Nephron (organoid): ENCODE data around the gene PLBD1.

Experiments used
- H3K27ac Mint-ChIP-seq, 3 experiments: 2 replicates each; pipeline ENCODE4 v1.8.0; 2020; ENCODE audit warnings: mixed read lengths in 3 of 3, mild to moderate bottlenecking in 2 of 3, moderate library complexity in 1 of 3
- H3K27me3 Mint-ChIP-seq: 2 replicates; pipeline ENCODE4 v1.8.0; 2021; ENCODE audit warnings: low read depth, mild to moderate bottlenecking, moderate library complexity, mixed read lengths
- H3K36me3 Mint-ChIP-seq: 2 replicates; pipeline ENCODE4 v1.8.0; 2020; ENCODE audit warnings: low read depth, mixed read lengths
- H3K4me1 Mint-ChIP-seq: 2 replicates; pipeline ENCODE4 v1.8.0; 2020; ENCODE audit warnings: mixed read lengths
- H3K4me3 Mint-ChIP-seq, 3 experiments: 2 replicates each; pipeline ENCODE4 v1.8.0; 2020; ENCODE audit warnings: mild to moderate bottlenecking in 3 of 3, mixed read lengths in 3 of 3, moderate library complexity in 2 of 3
- H3K9me3 Mint-ChIP-seq: 2 replicates; pipeline ENCODE4 v1.8.0; 2020; ENCODE audit warnings: mixed read lengths
- CTCF ChIP-seq, 3 experiments: fragments of 200-600 bp; sonication (generic); IDR thresholded peaks; one replicate each; pipeline ENCODE4 v1.5.0; 2021; ENCODE audit warnings: antibody characterized with exemption in 3 of 3; ENCODE audit not compliant: unreplicated experiment in 3 of 3

The PLBD1 gene

GRCh38 chr12:14454098-14454907 lies 113.4 kb downstream of the PLBD1 start:
- Mint-ChIP-seq H3K36me3 (peaks cover 74% of the 10 kb centered on the region), H3K4me1 (no peaks in the 10 kb centered on the region), H3K4me3 (no peak overlapping the region), H3K27me3 (no peaks in the 10 kb centered on the region), H3K27ac (peak overlapping the region in 1 of 3 experiments; percentile 29), H3K9me3 (peaks cover 8% of the 10 kb centered on the region)
- peak in 2 of 3 experiments; percentile 18 to 51 for TF ChIP-seq CTCF (IDR thresholded peaks at IDR 0.05; ENCODE audit: unreplicated experiment in 3 of 3)
